A549 (cell line): ENCODE data around the gene SLC2A6.

Experiments
- EP300 ChIP-seq, 2 experiments: fragments of >200 bp; sonication (Bioruptor Twin); formaldehyde crosslinking; IDR thresholded peaks; 2 replicates in 1 of 2; 3 replicates in 1 of 2; pipeline ENCODE4 v1.6.1; 2016 to 2017
- HOXB13 ChIP-seq: fragments of 250-450 bp; sonication (Bioruptor Pico); IDR thresholded peaks from 2 replicates; pipeline ENCODE4 v1.5.0; 2020; ENCODE audit warnings: low read depth, mild to moderate bottlenecking, moderate library complexity

GRCh38 chr9:133461975-133462374, 16.9 kb downstream of the SLC2A6 start:
- no peak for TF ChIP-seq HOXB13
- TF ChIP-seq EP300 (IDR thresholded peaks at IDR 0.05): no peak
